B cell (primary cell): ENCODE data around the gene ADAMTSL1. TPM values are rescaled to one million over a fixed set of nuclear protein-coding genes. Genes with fewer than 3 reads are reported as not detected.

Experiments used
- ATAC-seq: fragments of 200-7000 bp; cut with Tn5 transposase; one replicate; pipeline ENCODE4 v1.10.0; 2021; ENCODE audit warnings: low read depth, mild to moderate bottlenecking, moderate number of reproducible peaks, moderate library complexity
- CTCF ChIA-PET: fragments of 350-600 bp; sonication (Branson Sonifier 250); formaldehyde crosslinking; loops from one replicate; lab custom pipeline; 2021; ENCODE audit warnings: antibody characterized with exemption, inconsistent platforms; lab: Charles Lee
- POLR2A ChIA-PET: fragments of 350-600 bp; sonication (Branson Sonifier 250); formaldehyde crosslinking; loops from one replicate; lab custom pipeline; 2021; ENCODE audit warnings: antibody characterized with exemption; lab: Charles Lee
- DNase-seq: peaks from one replicate; pipeline ENCODE4 v3.0.0; 2013
- H2AFZ ChIP-seq: 2 replicates; pipeline ENCODE4 v1.6.1; 2012; ENCODE audit warnings: mild to moderate bottlenecking, low read depth, low read length; ENCODE audit not compliant: insufficient read depth, poor library complexity, severe bottlenecking
- H3K27ac ChIP-seq, 2 donors: 1 replicate in 1 of 2; 2 replicates in 1 of 2; pipeline ENCODE4 v1.5.1; 2012 to 2013; ENCODE audit warnings: low read length in 2 of 2, mild to moderate bottlenecking in 2 of 2, moderate library complexity in 1 of 2
- H3K27me3 ChIP-seq, 4 experiments: fragments of 200-600 bp in 1 of 4; sonication (generic) in 1 of 4; replicated peaks in 1 of 4; 1 replicate in 2 of 4; 2 replicates in 2 of 4; pipeline versions ENCODE4 v1.6.1 to v1.7.0; 2013 to 2016; ENCODE audit warnings: low read length in 3 of 4, mild to moderate bottlenecking in 2 of 4, mixed read lengths in 1 of 4, moderate library complexity in 1 of 4; ENCODE audit not compliant: insufficient read depth in 4 of 4, control insufficient read depth in 3 of 4; ENCODE audit errors: control extremely low read depth in 1 of 4
- H3K36me3 ChIP-seq, 2 experiments: replicated peaks in 1 of 2; 1 replicate in 1 of 2; 2 replicates in 1 of 2; pipeline versions ENCODE4 v1.6.1 to v1.7.1; 2013; ENCODE audit warnings: low read length in 1 of 2; ENCODE audit not compliant: insufficient read depth in 2 of 2, control insufficient read depth in 1 of 2; ENCODE audit errors: control extremely low read depth in 1 of 2, extremely low read depth in 1 of 2
- H3K4me1 ChIP-seq, 2 donors: fragments of 200-600 bp in 1 of 2; sonication (generic) in 1 of 2; 1 replicate in 1 of 2; 2 replicates in 1 of 2; pipeline versions ENCODE4 v1.5.1 to v1.6.1; 2013 to 2017; ENCODE audit warnings: low read length in 2 of 2; ENCODE audit not compliant: control insufficient read depth in 2 of 2, insufficient read depth in 2 of 2
- H3K4me2 ChIP-seq: replicated peaks from 2 replicates; pipeline ENCODE3; 2012; ENCODE audit warnings: mild to moderate bottlenecking, low read depth, low read length; ENCODE audit not compliant: poor library complexity, severe bottlenecking
- H3K4me3 ChIP-seq, 5 experiments: fragments of 200-600 bp in 1 of 5; sonication (generic) in 1 of 5; 1 replicate in 3 of 5; 2 replicates in 2 of 5; pipeline versions ENCODE4 v1.5.1 to v1.7.0; 2011 to 2016; ENCODE audit warnings: low read length in 4 of 5, mild to moderate bottlenecking in 4 of 5, low read depth in 2 of 5, control low read depth in 1 of 5, moderate library complexity in 1 of 5; ENCODE audit not compliant: insufficient read depth in 1 of 5; ENCODE audit errors: control extremely low read depth in 1 of 5, extremely low read depth in 1 of 5
- H3K79me2 ChIP-seq: fragments of 200-600 bp; sonication (generic); one replicate; pipeline ENCODE4 v1.6.0; 2016; ENCODE audit warnings: low read length; ENCODE audit not compliant: control insufficient read depth, insufficient read depth
- H3K9ac ChIP-seq: fragments of 200-600 bp; sonication (generic); 2 replicates; pipeline ENCODE4 v1.6.1; 2017; ENCODE audit warnings: mild to moderate bottlenecking, low read length, moderate library complexity
- H3K9me3 ChIP-seq, 3 donors: one replicate each; pipeline versions ENCODE4 v1.6.1 to v1.7.1; 2013; ENCODE audit warnings: low read length in 2 of 3; ENCODE audit not compliant: control insufficient read depth in 2 of 3, insufficient read depth in 1 of 3; ENCODE audit errors: control extremely low read depth in 1 of 3
- H4K20me1 ChIP-seq: 2 replicates; pipeline ENCODE4 v1.6.0; 2012; ENCODE audit warnings: mild to moderate bottlenecking, low read length; ENCODE audit not compliant: insufficient read depth, control insufficient read depth, poor library complexity, severe bottlenecking
- H3K27ac Mint-ChIP-seq: one replicate; pipeline ENCODE4 v1.8.0; 2021; ENCODE audit warnings: mixed read lengths
- H3K27me3 Mint-ChIP-seq: one replicate; pipeline ENCODE4 v1.8.0; 2021; ENCODE audit warnings: mixed read lengths
- H3K4me1 Mint-ChIP-seq: one replicate; pipeline ENCODE4 v1.8.0; 2021; ENCODE audit warnings: mixed read lengths
- H3K4me3 Mint-ChIP-seq: one replicate; pipeline ENCODE4 v1.8.0; 2021; ENCODE audit warnings: mixed read lengths
- H3K9me3 Mint-ChIP-seq: one replicate; pipeline ENCODE4 v1.8.0; 2022; ENCODE audit warnings: mixed read lengths; ENCODE audit not compliant: insufficient read depth
- EZH2 ChIP-seq: IDR thresholded peaks from 2 replicates; pipeline ENCODE4 v1.6.1; 2012; ENCODE audit warnings: borderline replicate concordance, low read depth, mild to moderate bottlenecking, moderate library complexity, low read length; ENCODE audit not compliant: insufficient read depth, poor library complexity, severe bottlenecking
- WGBS: methylation state at CpG from one replicate; pipeline ENCODE4 v1.1.5; 2013; ENCODE audit warnings: missing lambda C conversion rate; ENCODE audit not compliant: insufficient coverage; 5-methylcytosine and 5-hydroxymethylcytosine counted together
- intact Hi-C: fragments of 100-400 bp; cut with micrococcal nuclease; formaldehyde crosslinking; loops from one replicate; pipeline ENCODE4 v1.10.0; 2022
- polyA plus RNA-seq: library from polyadenylated mRNA; depleted of rRNA; stranded (reverse); fragments of >200 nt; gene quantifications from 2 replicates; pipeline ENCODE4 v1.2.3, GENCODE V29; 2012
- total RNA-seq, 2 donors: library from RNA; stranded (reverse); fragments of 120-200 nt in 1 of 2; gene quantifications; 1 replicate in 1 of 2; 2 replicates in 1 of 2; pipeline versions ENCODE4 v1.2.3 to v1.2.4, GENCODE V29; 2013 to 2022
- TF ChIP-seq, protein P1 (sequence below): fragments of 200-600 bp; IDR thresholded peaks from one replicate; pipeline ENCODE4 v1.8.0; 2022; ENCODE audit warnings: antibody characterized with exemption, mild to moderate bottlenecking

Gene ADAMTSL1
- total and polyA plus RNA-seq, 2 donors (not counting 1 experiment from before 2014, with no cell fraction given) = not detected

DNA sequence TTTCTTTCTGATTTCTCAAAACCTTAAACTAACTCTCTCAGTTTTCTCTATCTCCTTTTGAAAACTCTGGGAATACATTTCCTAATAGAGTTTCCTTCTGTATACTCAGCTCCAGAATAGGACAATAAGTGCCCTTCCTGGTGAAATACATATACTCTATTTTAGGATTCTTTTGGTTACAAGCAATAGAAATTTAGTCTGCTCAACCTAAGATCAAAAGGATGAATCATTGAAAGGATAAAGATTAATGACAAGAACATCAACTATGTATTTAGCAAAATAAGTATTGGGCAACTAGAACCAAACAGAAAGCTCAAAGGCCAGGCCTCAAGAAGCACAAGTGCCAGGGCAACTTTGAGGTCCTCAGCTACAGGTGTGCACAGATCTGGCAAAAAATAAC lies 127.1 kb downstream of the ADAMTSL1 start:
- Mint-ChIP-seq H3K27ac (no peak overlapping the region), H3K4me3 (no peak overlapping the region), H3K27me3 (no peaks in the 10 kb centered on the region), H3K9me3 (peaks cover 3% of the 10 kb centered on the region), H3K4me1 (no peaks in the 10 kb centered on the region)
- Histone ChIP-seq H3K4me2 (no peak overlapping the region), H3K27me3 (no peaks in the 10 kb centered on the region), H3K4me3 (no peak overlapping the region), H3K27ac (no peak overlapping the region), H3K36me3 (no peaks in the 10 kb centered on the region), H3K9ac (no peak overlapping the region), H4K20me1 (no peaks in the 10 kb centered on the region), H3K4me1 (no peaks in the 10 kb centered on the region), H3K9me3 (no peaks in the 10 kb centered on the region), H3K79me2 (no peaks in the 10 kb centered on the region), H2AFZ (no peak overlapping the region)
- no peak for TF ChIP-seq EZH2
- TF ChIP-seq, protein P1, sequence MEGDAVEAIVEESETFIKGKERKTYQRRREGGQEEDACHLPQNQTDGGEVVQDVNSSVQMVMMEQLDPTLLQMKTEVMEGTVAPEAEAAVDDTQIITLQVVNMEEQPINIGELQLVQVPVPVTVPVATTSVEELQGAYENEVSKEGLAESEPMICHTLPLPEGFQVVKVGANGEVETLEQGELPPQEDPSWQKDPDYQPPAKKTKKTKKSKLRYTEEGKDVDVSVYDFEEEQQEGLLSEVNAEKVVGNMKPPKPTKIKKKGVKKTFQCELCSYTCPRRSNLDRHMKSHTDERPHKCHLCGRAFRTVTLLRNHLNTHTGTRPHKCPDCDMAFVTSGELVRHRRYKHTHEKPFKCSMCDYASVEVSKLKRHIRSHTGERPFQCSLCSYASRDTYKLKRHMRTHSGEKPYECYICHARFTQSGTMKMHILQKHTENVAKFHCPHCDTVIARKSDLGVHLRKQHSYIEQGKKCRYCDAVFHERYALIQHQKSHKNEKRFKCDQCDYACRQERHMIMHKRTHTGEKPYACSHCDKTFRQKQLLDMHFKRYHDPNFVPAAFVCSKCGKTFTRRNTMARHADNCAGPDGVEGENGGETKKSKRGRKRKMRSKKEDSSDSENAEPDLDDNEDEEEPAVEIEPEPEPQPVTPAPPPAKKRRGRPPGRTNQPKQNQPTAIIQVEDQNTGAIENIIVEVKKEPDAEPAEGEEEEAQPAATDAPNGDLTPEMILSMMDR = no peak
- POLR2A ChIA-PET = no interaction called here
- no peak for ATAC-seq
- intact Hi-C loops = no loop called here
- no peak for DNase-seq
- CTCF ChIA-PET = no interaction called here

DNA sequence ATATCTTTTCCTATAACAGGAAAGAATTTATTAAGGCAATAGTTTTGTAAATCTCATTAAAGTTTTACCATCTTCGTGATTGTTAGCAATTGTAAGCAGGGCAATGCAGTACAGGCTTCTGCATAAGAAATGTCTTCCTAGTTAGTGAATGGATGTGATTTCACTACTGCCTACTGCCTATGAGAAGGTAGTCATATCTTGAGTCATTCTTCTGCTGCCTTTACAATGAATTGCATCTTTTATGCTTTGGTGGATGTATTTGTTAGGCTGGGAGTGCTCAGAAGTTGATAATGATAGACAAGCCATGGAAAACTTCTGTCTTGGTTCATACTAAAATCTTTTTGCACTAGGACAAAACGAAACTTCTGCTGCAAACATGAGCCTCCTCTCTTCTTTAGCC lies 128.0 kb downstream of the ADAMTSL1 start:
- POLR2A ChIA-PET = no interaction called here
- H3K36me3 ChIP-seq = no peaks in the 10 kb centered on the region
- Mint-ChIP-seq H3K4me3 (no peak overlapping the region), H3K4me1 (no peaks in the 10 kb centered on the region), H3K27me3 (no peaks in the 10 kb centered on the region), H3K27ac (no peak overlapping the region), H3K9me3 (no peaks in the 10 kb centered on the region)
- WGBS = no CpG with 5 or more reads among the region's 2 CpGs
- H4K20me1 ChIP-seq = no peaks in the 10 kb centered on the region
- no peak overlapping the region for H3K27ac ChIP-seq
- H2AFZ ChIP-seq = no peak overlapping the region
- no peak for DNase-seq
- H3K4me3 ChIP-seq = no peak overlapping the region
- H3K27me3 ChIP-seq = no peaks in the 10 kb centered on the region
- ATAC-seq = no peak
- TF ChIP-seq, protein P1 = no peak
- no peak for TF ChIP-seq EZH2
- H3K79me2 ChIP-seq = no peaks in the 10 kb centered on the region
- intact Hi-C loops = no loop called here
- no peaks in the 10 kb centered on the region for H3K4me1 ChIP-seq
- no peak overlapping the region for H3K9ac ChIP-seq
- no peak overlapping the region for H3K4me2 ChIP-seq
- CTCF ChIA-PET = no interaction called here
- no peaks in the 10 kb centered on the region for H3K9me3 ChIP-seq
